Measurements from ENCODE around the gene KIAA0408.

GRCh38 chr6:127466416-127466815, 7.2 kb upstream of the KIAA0408 start:
- TF ChIP-seq EP300 (IDR thresholded peaks at IDR 0.05) (no peak), CTCF (IDR thresholded peaks at IDR 0.05) (no peak)
